SU-DHL-6 (cell line): Measurements from ENCODE around the gene BMP7.

ENCODE experiments used
- H2AFZ ChIP-seq: fragments of 200-600 bp; sonication (generic); 2 replicates; pipeline ENCODE4 v1.6.1; 2014; ENCODE audit warnings: low read depth, mild to moderate bottlenecking, moderate library complexity, mixed read lengths, antibody characterized with exemption, low read length; ENCODE audit not compliant: severe bottlenecking
- H3F3A ChIP-seq: fragments of 200-600 bp; shearing (Covaris generic); 2 replicates; pipeline ENCODE4 v1.6.0; 2016; ENCODE audit warnings: antibody characterized with exemption, mild to moderate bottlenecking; ENCODE audit not compliant: insufficient read depth
- H3K27ac ChIP-seq: fragments of 200-600 bp; sonication (generic); 2 replicates; pipeline ENCODE4 v1.5.1; 2016; ENCODE audit warnings: low read depth, mild to moderate bottlenecking, low read length, moderate library complexity, mixed read lengths
- H3K27me3 ChIP-seq: fragments of 200-600 bp; sonication (generic), shearing (Covaris generic); 2 replicates; pipeline ENCODE4 v1.6.0; 2014; ENCODE audit warnings: mild to moderate bottlenecking, low read length
- H3K36me3 ChIP-seq: fragments of 200-600 bp; sonication (generic); 2 replicates; pipeline ENCODE4 v1.6.1; 2014; ENCODE audit warnings: mild to moderate bottlenecking, low read length, mixed read lengths
- H3K4me2 ChIP-seq: fragments of 300-600, 200-600 bp; shearing (Covaris generic), sonication (generic); 2 replicates; pipeline ENCODE4 v1.6.0; 2014; ENCODE audit warnings: low read length, low read depth, mild to moderate bottlenecking; ENCODE audit not compliant: poor library complexity, severe bottlenecking
- H3K4me3 ChIP-seq: fragments of 200-600 bp; sonication (generic); 2 replicates; pipeline ENCODE4 v1.5.1; 2014; ENCODE audit warnings: antibody characterized with exemption, low read length, mild to moderate bottlenecking, mixed read lengths; ENCODE audit not compliant: insufficient read depth, poor library complexity, severe bottlenecking
- H3K79me2 ChIP-seq: fragments of 200-600 bp; sonication (generic); 2 replicates; pipeline ENCODE4 v1.6.1; 2014; ENCODE audit warnings: mild to moderate bottlenecking, low read length, moderate library complexity; ENCODE audit not compliant: insufficient read depth
- H3K9ac ChIP-seq: fragments of 200-600 bp; sonication (generic); 2 replicates; pipeline ENCODE4 v1.7.0; 2014; ENCODE audit warnings: mild to moderate bottlenecking, low read length
- H3K9me2 ChIP-seq: fragments of 200-600 bp; sonication (generic); replicated peaks from 2 replicates; pipeline ENCODE4 v1.6.1; 2014; ENCODE audit warnings: low read length; ENCODE audit not compliant: insufficient read depth
- H3K9me3 ChIP-seq: fragments of 200-600 bp; sonication (generic); 2 replicates; pipeline ENCODE4 v1.6.1; 2014; ENCODE audit warnings: low read length, mixed read lengths; ENCODE audit not compliant: insufficient read depth
- H4K20me1 ChIP-seq: fragments of 200-600 bp; sonication (generic); 2 replicates; pipeline ENCODE4 v1.6.1; 2014; ENCODE audit warnings: low read depth, mild to moderate bottlenecking, antibody characterized with exemption, low read length, moderate library complexity, mixed read lengths
- CTCF ChIP-seq: fragments of 200-600 bp; sonication (generic); IDR thresholded peaks from one replicate; pipeline ENCODE4 v1.5.1; 2017; ENCODE audit warnings: antibody characterized with exemption, mild to moderate bottlenecking, low read length, moderate library complexity; ENCODE audit not compliant: insufficient read depth, poor library complexity, severe bottlenecking
- EZH2phosphoT487 ChIP-seq: fragments of 200-600 bp; sonication (generic), shearing (Covaris generic); conservative IDR thresholded peaks from 2 replicates; pipeline ENCODE4 v1.6.1; 2018; ENCODE audit warnings: mild to moderate bottlenecking, antibody characterized with exemption, low read length, moderate library complexity, mixed read lengths

Gene BMP7

GRCh38 chr20:57146155-57146554 is 120.3 kb downstream of the BMP7 start:
- no peaks in the 10 kb centered on the region for H3K36me3 ChIP-seq
- TF ChIP-seq EZH2phosphoT487, result no peak
- TF ChIP-seq CTCF, result no peak
- H3K79me2 ChIP-seq, result no peaks in the 10 kb centered on the region
- H3K4me2 ChIP-seq, result no peak overlapping the region
- H3K9ac ChIP-seq, result no peak overlapping the region
- H3F3A ChIP-seq, result no peaks in the 10 kb centered on the region
- no peaks in the 10 kb centered on the region for H3K27me3 ChIP-seq
- H3K9me2 ChIP-seq, result no peaks in the 10 kb centered on the region
- H2AFZ ChIP-seq, result no peak overlapping the region
- no peaks in the 10 kb centered on the region for H4K20me1 ChIP-seq
- no peak overlapping the region for H3K4me3 ChIP-seq
- no peaks in the 10 kb centered on the region; the same call in 1 of the 2 replicates for H3K9me3 ChIP-seq
- no peak overlapping the region for H3K27ac ChIP-seq

- H2AFZ ChIP-seq, result no peak overlapping the region
- H3K9me3 ChIP-seq, result no peaks in the 10 kb centered on the region; the same call in 1 of the 2 replicates
- H3K9me2 ChIP-seq, result no peaks in the 10 kb centered on the region
- H3F3A ChIP-seq, result no peaks in the 10 kb centered on the region
- H3K36me3 ChIP-seq, result no peaks in the 10 kb centered on the region
- no peak overlapping the region for H3K9ac ChIP-seq
- no peaks in the 10 kb centered on the region for H3K27me3 ChIP-seq
- no peak overlapping the region for H3K27ac ChIP-seq
- TF ChIP-seq CTCF, result no peak
- no peak for TF ChIP-seq EZH2phosphoT487
- no peak overlapping the region for H3K4me2 ChIP-seq
- no peaks in the 10 kb centered on the region for H4K20me1 ChIP-seq
- no peak overlapping the region for H3K4me3 ChIP-seq
- no peaks in the 10 kb centered on the region for H3K79me2 ChIP-seq
Measured at GRCh38 chr20:57145089-57145631, 121.3 kb downstream of the BMP7 start.

- no peaks in the 10 kb centered on the region for H3K36me3 ChIP-seq
- no peak overlapping the region for H3K4me3 ChIP-seq
- H3K9me2 ChIP-seq, result no peaks in the 10 kb centered on the region
- H4K20me1 ChIP-seq, result no peaks in the 10 kb centered on the region
- no peak overlapping the region for H3K4me2 ChIP-seq
- H3F3A ChIP-seq, result no peaks in the 10 kb centered on the region
- H3K27ac ChIP-seq, result no peak overlapping the region
- no peak overlapping the region for H3K9ac ChIP-seq
- no peaks in the 10 kb centered on the region for H3K27me3 ChIP-seq
- H3K9me3 ChIP-seq, result no peaks in the 10 kb centered on the region; the same call in 1 of the 2 replicates
- no peaks in the 10 kb centered on the region for H3K79me2 ChIP-seq
- no peak for TF ChIP-seq EZH2phosphoT487
- no peak for TF ChIP-seq CTCF
- no peak overlapping the region for H2AFZ ChIP-seq
Measured at GRCh38 chr20:57143173-57143572, 123.3 kb downstream of the BMP7 start.

GRCh38 chr20:57142667-57143066 is 123.8 kb downstream of the BMP7 start:
- Histone ChIP-seq H3K9ac (no peak overlapping the region), H3F3A (no peaks in the 10 kb centered on the region), H3K79me2 (no peaks in the 10 kb centered on the region), H3K9me2 (no peaks in the 10 kb centered on the region), H3K27me3 (no peaks in the 10 kb centered on the region), H3K9me3 (no peaks in the 10 kb centered on the region; the same call in 1 of the 2 replicates), H3K36me3 (no peaks in the 10 kb centered on the region), H3K4me2 (no peak overlapping the region), H4K20me1 (no peaks in the 10 kb centered on the region), H2AFZ (no peak overlapping the region), H3K27ac (no peak overlapping the region), H3K4me3 (no peak overlapping the region)
- no peak for TF ChIP-seq CTCF
- no peak for TF ChIP-seq EZH2phosphoT487
